Suprapubic skin (tissue), 4 donors: ENCODE data around the gene NUP107. TPM values are rescaled to one million over a fixed set of nuclear protein-coding genes. Genes with fewer than 3 reads are reported as not detected.
A peak's percentile ranks its signal among the peaks of the same experiment; 100 is the strongest.

Experiments
- DNase-seq, 2 donors: peaks; one replicate each; pipeline ENCODE4 v3.0.0-alpha.2; 2019; ENCODE audit warnings: low spot score in 2 of 2
- H3K27ac ChIP-seq: fragments of 200-600 bp; sonication (generic); one replicate; pipeline ENCODE4 v1.5.1; 2019
- H3K27me3 ChIP-seq: fragments of 200-600 bp; sonication (generic); one replicate; pipeline ENCODE4 v1.5.1; 2019
- H3K36me3 ChIP-seq: fragments of 200-600 bp; sonication (generic); one replicate; pipeline ENCODE4 v1.5.1; 2019
- H3K4me1 ChIP-seq: fragments of 200-600 bp; sonication (generic); one replicate; pipeline ENCODE4 v1.5.1; 2019
- H3K4me3 ChIP-seq: fragments of 200-600 bp; sonication (generic); one replicate; pipeline ENCODE4 v1.5.1; 2019; ENCODE audit warnings: mild to moderate bottlenecking
- H3K9me3 ChIP-seq: fragments of 200-600 bp; sonication (generic); one replicate; pipeline ENCODE4 v1.5.1; 2019
- EP300 ChIP-seq: sonication (generic); formaldehyde crosslinking; IDR thresholded peaks from one replicate; pipeline ENCODE4 v1.6.1; 2017; ENCODE audit warnings: antibody characterized with exemption
- POLR2A ChIP-seq, 2 donors: fragments of 450-650 bp; IDR thresholded peaks; one replicate each; pipeline ENCODE4 v1.6.1; 2017; ENCODE audit warnings: antibody characterized with exemption in 2 of 2, mild to moderate bottlenecking in 2 of 2, moderate library complexity in 2 of 2
- POLR2AphosphoS5 ChIP-seq, 3 donors: sonication (generic); formaldehyde crosslinking; IDR thresholded peaks; one replicate each; pipeline ENCODE4 v1.6.1; 2017; ENCODE audit warnings: antibody characterized with exemption in 3 of 3
- WGBS: methylation state at CpG from one replicate; pipeline ENCODE4 v1.1.5; 2018; 5-methylcytosine and 5-hydroxymethylcytosine counted together
- total RNA-seq, 4 donors: library from RNA; depleted of rRNA; stranded (reverse); fragments of >200 nt; gene quantifications; one replicate each; pipeline ENCODE4 v1.1.0, GENCODE V29; 2016
- TF ChIP-seq, protein P1 (sequence below), 2 donors: fragments of 200-600 bp in 1 of 2; fragments of 450-650 bp in 1 of 2; sonication (generic) in 1 of 2; IDR thresholded peaks; one replicate each; pipeline ENCODE4 v1.5.1; 2016 to 2019; ENCODE audit warnings: antibody characterized with exemption in 2 of 2, mild to moderate bottlenecking in 1 of 2, moderate library complexity in 1 of 2

NUP107 gene
- total RNA-seq, 4 donors from 2014 or later: 13.3 to 82.7 (median 25.3) TPM

DNA sequence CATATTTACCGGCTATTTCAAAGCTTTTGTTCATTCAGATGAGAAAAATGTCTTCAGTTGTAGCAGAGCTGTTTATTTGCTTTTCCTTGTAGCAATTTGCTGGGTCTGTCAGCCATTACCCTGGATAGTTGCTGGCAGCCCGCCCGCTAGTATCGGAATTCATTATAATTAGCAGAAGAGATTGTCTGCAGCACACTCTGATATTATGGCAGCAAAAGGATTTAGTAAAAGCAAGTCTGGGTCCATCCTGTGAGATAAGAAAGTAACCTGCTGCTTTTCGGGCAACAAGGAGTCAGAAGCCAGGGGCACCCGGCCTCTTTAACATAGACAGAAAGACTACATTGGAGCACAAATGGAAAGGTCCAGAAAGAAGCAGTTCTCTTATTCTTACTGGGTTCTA lies 53.1 kb downstream of the NUP107 start:
- H3K4me3 ChIP-seq: no peak overlapping the region
- no peaks in the 10 kb centered on the region for H3K4me1 ChIP-seq
- DNase-seq: no peak
- no peaks in the 10 kb centered on the region for H3K27me3 ChIP-seq
- WGBS: 76% methylated on average over 6 of the region's 6 CpGs
- TF ChIP-seq EP300: no peak
- TF ChIP-seq POLR2A (IDR thresholded peaks at IDR 0.05): no peak
- TF ChIP-seq POLR2AphosphoS5 (IDR thresholded peaks at IDR 0.05): no peak
- TF ChIP-seq, protein P1, sequence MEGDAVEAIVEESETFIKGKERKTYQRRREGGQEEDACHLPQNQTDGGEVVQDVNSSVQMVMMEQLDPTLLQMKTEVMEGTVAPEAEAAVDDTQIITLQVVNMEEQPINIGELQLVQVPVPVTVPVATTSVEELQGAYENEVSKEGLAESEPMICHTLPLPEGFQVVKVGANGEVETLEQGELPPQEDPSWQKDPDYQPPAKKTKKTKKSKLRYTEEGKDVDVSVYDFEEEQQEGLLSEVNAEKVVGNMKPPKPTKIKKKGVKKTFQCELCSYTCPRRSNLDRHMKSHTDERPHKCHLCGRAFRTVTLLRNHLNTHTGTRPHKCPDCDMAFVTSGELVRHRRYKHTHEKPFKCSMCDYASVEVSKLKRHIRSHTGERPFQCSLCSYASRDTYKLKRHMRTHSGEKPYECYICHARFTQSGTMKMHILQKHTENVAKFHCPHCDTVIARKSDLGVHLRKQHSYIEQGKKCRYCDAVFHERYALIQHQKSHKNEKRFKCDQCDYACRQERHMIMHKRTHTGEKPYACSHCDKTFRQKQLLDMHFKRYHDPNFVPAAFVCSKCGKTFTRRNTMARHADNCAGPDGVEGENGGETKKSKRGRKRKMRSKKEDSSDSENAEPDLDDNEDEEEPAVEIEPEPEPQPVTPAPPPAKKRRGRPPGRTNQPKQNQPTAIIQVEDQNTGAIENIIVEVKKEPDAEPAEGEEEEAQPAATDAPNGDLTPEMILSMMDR (IDR thresholded peaks at IDR 0.05): no peak
- H3K9me3 ChIP-seq: no peaks in the 10 kb centered on the region
- peaks cover 34% of the 10 kb centered on the region for H3K36me3 ChIP-seq
- no peak overlapping the region for H3K27ac ChIP-seq

DNA sequence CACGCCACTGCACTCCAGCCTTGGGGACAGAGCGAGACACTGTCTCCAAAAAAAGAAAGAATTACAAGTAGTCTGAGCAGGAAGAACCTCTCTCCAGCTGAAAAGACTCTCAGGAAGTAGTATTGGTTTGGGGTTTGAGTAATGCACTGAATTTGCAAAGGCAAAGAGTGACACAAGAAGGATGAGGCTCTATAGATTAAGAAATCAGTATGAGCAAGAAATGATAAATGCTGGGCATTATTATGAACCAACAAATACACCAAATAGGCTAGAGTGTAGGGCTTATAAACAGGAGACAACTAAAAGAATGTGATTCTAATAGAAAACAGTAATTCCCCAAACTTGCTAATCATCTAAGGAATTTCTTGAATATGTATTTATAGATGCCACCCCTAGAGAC lies 56.6 kb downstream of the NUP107 start:
- Histone ChIP-seq H3K27ac (no peak overlapping the region), H3K4me1 (peaks cover 21% of the 10 kb centered on the region), H3K4me3 (no peak overlapping the region), H3K27me3 (no peaks in the 10 kb centered on the region), H3K36me3 (peaks cover 11% of the 10 kb centered on the region), H3K9me3 (no peaks in the 10 kb centered on the region)
- WGBS: 83% methylated on average over 2 of the region's 2 CpGs
- no peak for TF ChIP-seq EP300
- no peak for DNase-seq

DNA sequence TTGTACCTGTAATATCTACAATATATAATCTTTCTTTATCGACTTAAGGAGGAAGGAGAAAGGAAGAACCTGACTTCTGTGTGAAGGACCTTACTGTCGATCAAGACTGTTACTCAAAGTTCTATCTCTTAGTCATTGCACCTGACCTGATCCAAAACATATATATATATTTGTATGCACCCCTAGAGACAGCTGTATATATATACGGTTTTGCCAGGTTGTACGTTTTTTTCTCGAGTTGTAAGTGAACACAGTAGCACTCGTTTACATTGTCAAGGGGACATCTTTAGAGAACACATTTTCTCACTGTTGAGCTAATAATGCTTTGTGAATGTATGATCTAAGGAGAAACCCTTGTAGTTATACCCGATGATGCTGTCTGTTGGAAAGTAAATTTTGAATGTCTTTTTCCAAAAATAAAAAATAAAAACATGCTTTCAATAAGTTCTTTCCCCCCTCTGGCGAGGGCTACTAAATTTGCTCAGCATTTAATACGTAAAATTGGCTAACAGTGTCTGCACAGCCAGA lies 58.7 kb downstream of the NUP107 start:
- no peaks in the 10 kb centered on the region for H3K27me3 ChIP-seq
- H3K27ac ChIP-seq: peak overlapping the region; percentile 83
- TF ChIP-seq POLR2AphosphoS5 (IDR thresholded peaks at IDR 0.05) (no peak), EP300 (no peak), POLR2A (IDR thresholded peaks at IDR 0.05) (no peak)
- TF ChIP-seq, protein P1 (IDR thresholded peaks at IDR 0.05): no peak
- H3K4me3 ChIP-seq: peak overlapping the region; percentile 88
- WGBS: 37% methylated on average over 9 of the region's 9 CpGs
- H3K4me1 ChIP-seq: peaks cover 28% of the 10 kb centered on the region
- no peaks in the 10 kb centered on the region for H3K9me3 ChIP-seq
- H3K36me3 ChIP-seq: peaks cover 11% of the 10 kb centered on the region
- DNase-seq: no peak

DNA sequence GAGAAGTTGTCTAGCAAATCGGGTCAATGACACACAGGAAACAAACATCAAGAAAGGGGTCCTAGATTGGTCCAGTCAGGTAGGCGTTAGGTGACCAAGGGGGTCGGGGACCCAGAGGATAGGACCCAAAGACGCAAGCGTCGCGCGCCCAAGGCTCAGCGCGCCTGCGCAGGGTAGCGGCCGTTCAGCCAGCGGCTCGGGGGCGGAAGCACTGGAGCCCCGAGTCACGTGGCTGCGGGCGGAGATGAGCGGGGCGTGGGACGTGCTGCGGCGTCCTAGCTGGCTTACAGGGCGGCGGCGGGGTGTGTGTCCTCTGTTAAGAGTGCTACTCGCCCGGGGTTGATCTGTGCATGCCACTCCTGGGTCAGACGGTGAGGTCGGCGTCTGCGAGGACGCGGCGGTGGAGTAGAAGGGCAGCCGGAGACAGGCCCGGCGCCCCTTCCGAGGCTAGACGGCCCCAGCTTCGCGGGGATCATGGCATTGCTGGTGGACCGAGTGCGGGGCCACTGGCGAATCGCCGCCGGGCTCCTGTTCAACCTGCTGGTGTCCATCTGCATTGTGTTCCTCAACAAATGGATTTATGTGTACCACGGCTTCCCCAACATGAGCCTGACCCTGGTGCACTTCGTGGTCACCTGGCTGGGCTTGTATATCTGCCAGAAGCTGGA lies 59.3 kb downstream of the NUP107 start, which contains the start of gene SLC35E3:
Gene SLC35E3 (plus strand): TSS at position 273 of the 668 bp plus-strand sequence. CDS start 202 bp downstream, at position 475.
- Histone ChIP-seq H3K4me3 (peak within 1 kb of the TSS; percentile 88), H3K36me3 (peaks cover 9% of the 10 kb centered on the region), H3K4me1 (peaks cover 30% of the 10 kb centered on the region), H3K27ac (peak within 1 kb of the TSS; percentile 83), H3K9me3 (no peaks in the 10 kb centered on the region), H3K27me3 (no peaks in the 10 kb centered on the region)
- 1% methylated on average over 33 of the region's 52 CpGs for WGBS
- TF ChIP-seq EP300 (no peak), POLR2AphosphoS5 (IDR thresholded peaks at IDR 0.05) (peak in 1 of 3 donors; percentile 13)
- DNase-seq: peak; percentile 96 to 97

DNA sequence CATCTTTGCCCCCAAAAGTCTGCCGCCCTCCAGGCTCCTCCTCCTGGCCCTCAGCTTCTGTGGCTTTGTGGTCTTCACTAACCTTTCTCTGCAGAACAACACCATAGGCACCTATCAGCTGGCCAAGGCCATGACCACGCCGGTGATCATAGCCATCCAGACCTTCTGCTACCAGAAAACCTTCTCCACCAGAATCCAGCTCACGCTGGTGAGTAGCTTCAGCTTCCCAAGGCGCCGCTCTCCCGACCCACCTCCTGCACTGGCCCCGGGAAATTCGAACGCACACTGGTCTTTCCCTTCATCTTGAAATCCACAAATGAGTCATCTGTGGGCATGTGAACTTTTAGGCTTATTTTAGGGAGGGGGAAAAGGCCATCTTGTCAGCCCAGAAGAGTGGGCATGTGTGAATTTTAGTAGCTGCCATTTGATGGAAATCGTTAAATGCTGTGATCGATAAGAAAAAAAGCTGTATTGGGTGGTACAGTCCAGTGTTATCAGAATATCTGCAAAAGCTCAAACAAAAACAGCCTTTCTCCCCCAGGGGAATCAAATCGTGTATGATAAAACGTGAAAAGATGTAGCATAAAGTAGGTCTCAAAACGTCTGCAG lies 59.9 kb downstream of the NUP107 start:
- Histone ChIP-seq H3K27ac (peak overlapping the region; percentile 83), H3K27me3 (no peaks in the 10 kb centered on the region), H3K4me3 (peak overlapping the region; percentile 88), H3K36me3 (peaks cover 5% of the 10 kb centered on the region), H3K4me1 (peaks cover 30% of the 10 kb centered on the region), H3K9me3 (no peaks in the 10 kb centered on the region)
- peak; percentile 68 to 81 for DNase-seq
- no peak for TF ChIP-seq POLR2A (IDR thresholded peaks at IDR 0.05)
- TF ChIP-seq EP300: no peak
- TF ChIP-seq POLR2AphosphoS5 (IDR thresholded peaks at IDR 0.05): no peak
- TF ChIP-seq, protein P1 (IDR thresholded peaks at IDR 0.05): no peak
- WGBS: 2% methylated on average over 15 of the region's 15 CpGs

DNA sequence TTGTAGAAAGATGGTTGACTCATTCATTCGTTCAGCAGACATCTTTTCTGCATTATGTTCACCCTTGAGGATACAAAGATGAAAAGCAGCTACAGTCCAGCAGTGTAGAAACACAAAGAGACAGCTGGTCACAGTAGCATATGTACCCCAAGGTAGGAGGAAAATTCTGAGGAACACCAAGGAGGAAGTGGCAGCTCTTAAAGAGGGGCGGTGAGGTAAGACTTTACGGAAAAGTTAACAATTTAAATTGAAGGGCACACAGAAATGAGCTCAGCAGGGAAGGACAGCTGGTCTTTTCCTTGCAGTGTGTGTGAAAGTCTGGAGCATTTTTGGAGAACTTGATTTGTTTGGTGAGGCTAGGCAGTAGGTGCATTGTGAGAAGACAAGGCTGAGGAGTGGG lies 62.7 kb downstream of the NUP107 start:
- no peaks in the 10 kb centered on the region for H3K9me3 ChIP-seq
- H3K27me3 ChIP-seq: no peaks in the 10 kb centered on the region
- H3K36me3 ChIP-seq: peaks cover 17% of the 10 kb centered on the region
- no peak overlapping the region for H3K27ac ChIP-seq
- TF ChIP-seq EP300: no peak
- TF ChIP-seq POLR2A (IDR thresholded peaks at IDR 0.05): no peak
- TF ChIP-seq, protein P1 (IDR thresholded peaks at IDR 0.05): no peak
- TF ChIP-seq POLR2AphosphoS5 (IDR thresholded peaks at IDR 0.05): no peak
- DNase-seq: no peak
- H3K4me3 ChIP-seq: no peak overlapping the region
- peaks cover 30% of the 10 kb centered on the region for H3K4me1 ChIP-seq
- 90% methylated on average over 3 of the region's 3 CpGs for WGBS
